PFSK-1 (cell line): ENCODE data around the gene KRTAP12-3.

Source experiments
- FOXP2 ChIP-seq: optimal IDR thresholded peaks from 2 replicates; pipeline ENCODE3; 2011; ENCODE audit warnings: borderline replicate concordance, control low read depth, inconsistent platforms; ENCODE audit not compliant: insufficient read depth; ENCODE audit errors: extremely low read length, extremely low read depth
- POLR2AphosphoS5 ChIP-seq: IDR thresholded peaks from 2 replicates; pipeline ENCODE4 v1.6.1; 2012; ENCODE audit warnings: low read depth, mild to moderate bottlenecking, control low read depth, low read length, moderate library complexity
- SIN3A ChIP-seq: IDR thresholded peaks from 2 replicates; pipeline ENCODE4 v1.6.1; 2012; ENCODE audit warnings: mild to moderate bottlenecking, low read length, moderate library complexity, borderline replicate concordance; ENCODE audit not compliant: insufficient read depth
- TAF1 ChIP-seq: IDR thresholded peaks from 2 replicates; pipeline ENCODE4 v1.6.1; 2012; ENCODE audit warnings: low read length, control low read depth, borderline replicate concordance; ENCODE audit not compliant: insufficient read depth
- TF ChIP-seq, protein P1 (sequence below), 2 experiments: IDR thresholded peaks; 2 replicates each; pipeline versions ENCODE4 v1.6.1 to v1.8.0; 2011 to 2012; ENCODE audit warnings: low read depth in 2 of 2, low read length in 2 of 2, control low read depth in 1 of 2, inconsistent platforms in 1 of 2, mild to moderate bottlenecking in 1 of 2, moderate library complexity in 1 of 2; ENCODE audit not compliant: insufficient read depth in 1 of 2

Gene KRTAP12-3

DNA sequence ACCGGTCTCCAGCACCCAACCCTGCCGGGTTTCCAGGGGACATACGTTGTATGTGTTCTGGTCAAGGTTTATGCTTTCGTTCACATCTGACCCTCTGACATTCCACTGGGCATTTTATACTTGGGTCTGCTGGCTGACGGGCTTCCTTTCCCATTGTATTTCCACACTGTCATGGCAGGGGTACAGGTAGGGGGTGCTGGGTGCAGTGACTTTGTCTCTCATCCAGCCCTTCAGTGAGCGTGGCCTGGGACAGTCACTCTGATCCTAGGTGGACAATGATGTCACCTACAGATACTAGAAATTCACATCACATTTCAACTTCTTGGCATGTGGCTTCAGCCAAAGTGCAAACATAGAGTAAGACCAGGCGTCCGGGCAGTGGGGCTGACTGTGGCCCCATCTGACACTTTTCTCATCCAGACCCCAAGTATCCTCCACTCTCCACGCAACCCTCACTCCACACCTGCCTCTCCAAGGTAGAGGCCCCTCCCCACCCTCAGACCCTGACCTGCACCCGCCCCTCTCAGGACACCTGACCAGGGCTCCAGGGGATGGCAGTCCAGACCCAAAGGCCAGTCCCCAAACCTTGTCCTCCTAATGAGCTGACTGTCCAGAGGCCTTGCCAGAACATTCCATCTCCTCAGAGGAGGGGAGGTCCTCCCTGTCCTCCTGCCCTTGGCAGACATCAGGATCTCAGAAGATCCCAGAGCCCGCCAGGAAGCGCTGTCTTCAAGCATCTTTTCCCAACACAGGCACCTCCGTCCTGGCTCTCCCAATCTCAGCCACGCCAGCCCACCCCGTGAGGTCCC lies 21.3 kb upstream of the KRTAP12-3 start:
- TF ChIP-seq, protein P1, sequence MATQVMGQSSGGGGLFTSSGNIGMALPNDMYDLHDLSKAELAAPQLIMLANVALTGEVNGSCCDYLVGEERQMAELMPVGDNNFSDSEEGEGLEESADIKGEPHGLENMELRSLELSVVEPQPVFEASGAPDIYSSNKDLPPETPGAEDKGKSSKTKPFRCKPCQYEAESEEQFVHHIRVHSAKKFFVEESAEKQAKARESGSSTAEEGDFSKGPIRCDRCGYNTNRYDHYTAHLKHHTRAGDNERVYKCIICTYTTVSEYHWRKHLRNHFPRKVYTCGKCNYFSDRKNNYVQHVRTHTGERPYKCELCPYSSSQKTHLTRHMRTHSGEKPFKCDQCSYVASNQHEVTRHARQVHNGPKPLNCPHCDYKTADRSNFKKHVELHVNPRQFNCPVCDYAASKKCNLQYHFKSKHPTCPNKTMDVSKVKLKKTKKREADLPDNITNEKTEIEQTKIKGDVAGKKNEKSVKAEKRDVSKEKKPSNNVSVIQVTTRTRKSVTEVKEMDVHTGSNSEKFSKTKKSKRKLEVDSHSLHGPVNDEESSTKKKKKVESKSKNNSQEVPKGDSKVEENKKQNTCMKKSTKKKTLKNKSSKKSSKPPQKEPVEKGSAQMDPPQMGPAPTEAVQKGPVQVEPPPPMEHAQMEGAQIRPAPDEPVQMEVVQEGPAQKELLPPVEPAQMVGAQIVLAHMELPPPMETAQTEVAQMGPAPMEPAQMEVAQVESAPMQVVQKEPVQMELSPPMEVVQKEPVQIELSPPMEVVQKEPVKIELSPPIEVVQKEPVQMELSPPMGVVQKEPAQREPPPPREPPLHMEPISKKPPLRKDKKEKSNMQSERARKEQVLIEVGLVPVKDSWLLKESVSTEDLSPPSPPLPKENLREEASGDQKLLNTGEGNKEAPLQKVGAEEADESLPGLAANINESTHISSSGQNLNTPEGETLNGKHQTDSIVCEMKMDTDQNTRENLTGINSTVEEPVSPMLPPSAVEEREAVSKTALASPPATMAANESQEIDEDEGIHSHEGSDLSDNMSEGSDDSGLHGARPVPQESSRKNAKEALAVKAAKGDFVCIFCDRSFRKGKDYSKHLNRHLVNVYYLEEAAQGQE (IDR thresholded peaks at IDR 0.05; ENCODE audit: insufficient read depth in 1 of 2, low read depth in 2 of 2, low read length in 2 of 2), result no peak
- TF ChIP-seq TAF1 (no peak), POLR2AphosphoS5 (no peak), SIN3A (no peak), FOXP2 (no peak)

DNA sequence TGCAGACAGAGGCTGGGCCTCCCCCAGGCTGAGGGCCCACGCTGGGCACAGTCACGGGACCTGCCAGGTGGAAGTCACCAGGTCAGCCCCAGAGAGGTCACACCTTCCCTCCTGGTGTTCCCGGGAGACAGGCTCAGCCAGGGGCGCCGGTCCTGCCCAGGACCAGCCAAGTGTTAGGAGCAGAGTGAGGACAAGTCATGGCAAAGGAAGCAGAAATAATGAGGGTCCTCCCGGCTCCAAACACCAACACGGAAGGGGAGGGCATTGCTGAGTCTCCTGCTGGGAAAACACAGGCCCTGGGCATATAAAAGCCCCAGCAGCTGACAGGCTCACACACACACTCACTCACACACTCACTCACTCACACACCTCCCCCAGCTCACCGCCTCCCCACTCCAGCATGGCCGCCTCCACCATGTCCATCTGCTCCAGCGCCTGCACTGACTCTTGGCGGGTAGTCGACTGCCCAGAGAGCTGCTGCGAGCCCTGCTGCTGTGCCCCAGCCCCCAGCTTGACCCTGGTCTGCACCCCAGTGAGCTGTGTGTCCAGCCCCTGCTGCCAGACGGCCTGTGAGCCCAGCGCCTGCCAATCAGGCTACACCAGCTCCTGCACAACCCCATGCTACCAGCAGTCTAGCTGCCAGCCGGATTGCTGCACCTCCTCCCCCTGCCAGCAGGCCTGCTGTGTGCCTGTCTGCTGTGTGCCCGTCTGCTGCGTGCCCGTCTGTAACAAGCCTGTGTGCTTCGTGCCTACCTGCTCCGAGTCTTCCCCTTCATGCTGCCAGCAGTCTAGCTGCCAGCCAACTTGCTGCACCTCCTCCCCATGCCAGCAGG lies 20.5 kb upstream of the KRTAP12-3 start, which contains the start of gene KRTAP10-10:
Gene KRTAP10-10 (plus strand): TSS at position 339 of the 833 bp plus-strand sequence. CDS start 62 bp downstream, at position 401.
- TF ChIP-seq POLR2AphosphoS5 (no peak), FOXP2 (no peak), SIN3A (no peak), TAF1 (no peak)
- TF ChIP-seq, protein P1 (IDR thresholded peaks at IDR 0.05; ENCODE audit: insufficient read depth in 1 of 2, low read depth in 2 of 2, low read length in 2 of 2), result no peak

DNA sequence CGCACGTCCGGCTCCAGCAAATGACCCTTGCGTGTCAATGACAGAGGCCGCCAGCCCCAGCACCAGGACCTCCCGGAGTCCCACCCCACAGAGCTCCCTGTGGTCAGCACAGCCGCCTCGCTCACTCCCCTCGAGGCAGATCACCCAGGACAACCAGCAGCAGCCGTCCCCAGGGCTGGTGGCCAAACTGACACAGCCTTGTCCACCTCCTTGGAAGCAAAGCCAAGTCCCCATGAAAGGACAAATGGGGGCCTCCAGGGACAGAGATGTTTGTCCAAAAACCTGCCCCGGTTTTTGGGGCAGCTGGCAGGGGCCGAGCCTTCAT lies 18.4 kb upstream of the KRTAP12-3 start:
- no peak for TF ChIP-seq POLR2AphosphoS5
- TF ChIP-seq, protein P1 (IDR thresholded peaks at IDR 0.05; ENCODE audit: insufficient read depth in 1 of 2, low read depth in 2 of 2, low read length in 2 of 2), result no peak
- TF ChIP-seq FOXP2, result no peak
- no peak for TF ChIP-seq SIN3A
- TF ChIP-seq TAF1, result no peak

DNA sequence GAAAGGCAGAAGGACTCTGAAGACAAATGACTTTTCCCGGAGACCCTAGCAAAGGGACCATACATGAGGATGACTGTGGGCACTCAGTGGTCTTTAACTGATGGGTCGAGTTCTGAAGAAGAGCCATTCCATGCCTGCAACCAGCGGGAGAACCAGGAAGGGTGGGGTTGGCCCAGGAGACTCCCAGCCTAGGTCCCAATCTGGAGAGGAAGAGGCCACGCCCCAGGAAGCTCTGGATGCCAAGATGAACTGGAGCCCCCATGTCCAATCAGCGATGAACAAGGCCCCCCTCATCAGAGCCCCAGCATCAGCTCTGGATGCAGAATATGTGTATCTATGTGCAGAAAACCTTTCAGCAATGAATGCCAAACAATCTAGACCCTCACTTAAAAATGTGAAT lies 17.0 kb upstream of the KRTAP12-3 start:
- TF ChIP-seq TAF1, result no peak
- TF ChIP-seq SIN3A, result no peak
- TF ChIP-seq, protein P1 (IDR thresholded peaks at IDR 0.05; ENCODE audit: insufficient read depth in 1 of 2, low read depth in 2 of 2, low read length in 2 of 2), result no peak
- no peak for TF ChIP-seq POLR2AphosphoS5
- TF ChIP-seq FOXP2, result no peak
